Suprapubic skin (tissue), 4 donors: ENCODE results near the gene ZNF444.

Source experiments
- CTCF ChIP-seq, 2 donors: fragments of 200-600 bp in 1 of 2; fragments of 450-650 bp in 1 of 2; sonication (generic) in 1 of 2; IDR thresholded peaks; one replicate each; pipeline ENCODE4 v1.5.1; 2016 to 2019; ENCODE audit warnings: antibody characterized with exemption in 2 of 2, mild to moderate bottlenecking in 1 of 2, moderate library complexity in 1 of 2
- EP300 ChIP-seq: sonication (generic); formaldehyde crosslinking; IDR thresholded peaks from one replicate; pipeline ENCODE4 v1.6.1; 2017; ENCODE audit warnings: antibody characterized with exemption
- POLR2A ChIP-seq, 2 donors: fragments of 450-650 bp; IDR thresholded peaks; one replicate each; pipeline ENCODE4 v1.6.1; 2017; ENCODE audit warnings: antibody characterized with exemption in 2 of 2, mild to moderate bottlenecking in 2 of 2, moderate library complexity in 2 of 2
- POLR2AphosphoS5 ChIP-seq, 3 donors: sonication (generic); formaldehyde crosslinking; IDR thresholded peaks; one replicate each; pipeline ENCODE4 v1.6.1; 2017; ENCODE audit warnings: antibody characterized with exemption in 3 of 3

GRCh38 chr19:56136362-56136761, 4.7 kb upstream of the ZNF444 start:
- TF ChIP-seq CTCF (IDR thresholded peaks at IDR 0.05) (no peak), EP300 (no peak), POLR2AphosphoS5 (IDR thresholded peaks at IDR 0.05) (no peak), POLR2A (IDR thresholded peaks at IDR 0.05) (no peak)
